GM13976 (cell line): ENCODE measurements around the gene TET1.
"Not testable (repeated sequence)": the region's sequence is repeated elsewhere in the genome, so short reads cannot be mapped to it uniquely, and the experiment has no call there.

ENCODE experiments used
- DNase-seq: peaks from one replicate; pipeline ENCODE4 v3.0.0; 2012; ENCODE audit warnings: low spot score
- CTCF ChIP-seq: IDR thresholded peaks from 2 replicates; pipeline ENCODE4 v1.5.1; 2012; ENCODE audit warnings: borderline replicate concordance, mild to moderate bottlenecking; ENCODE audit not compliant: insufficient read depth; ENCODE audit errors: extremely low read depth, missing control alignments, control extremely low read depth
- in situ Hi-C: fragments of 300-500 bp; cut with MboI; formaldehyde crosslinking; loops from one replicate; pipeline ENCODE4 v1.12.0; 2022; ENCODE audit warnings: low sequenced_read_pairs, mixed read lengths, inconsistent platforms; ENCODE audit not compliant: unreplicated experiment

The TET1 gene

DNA sequence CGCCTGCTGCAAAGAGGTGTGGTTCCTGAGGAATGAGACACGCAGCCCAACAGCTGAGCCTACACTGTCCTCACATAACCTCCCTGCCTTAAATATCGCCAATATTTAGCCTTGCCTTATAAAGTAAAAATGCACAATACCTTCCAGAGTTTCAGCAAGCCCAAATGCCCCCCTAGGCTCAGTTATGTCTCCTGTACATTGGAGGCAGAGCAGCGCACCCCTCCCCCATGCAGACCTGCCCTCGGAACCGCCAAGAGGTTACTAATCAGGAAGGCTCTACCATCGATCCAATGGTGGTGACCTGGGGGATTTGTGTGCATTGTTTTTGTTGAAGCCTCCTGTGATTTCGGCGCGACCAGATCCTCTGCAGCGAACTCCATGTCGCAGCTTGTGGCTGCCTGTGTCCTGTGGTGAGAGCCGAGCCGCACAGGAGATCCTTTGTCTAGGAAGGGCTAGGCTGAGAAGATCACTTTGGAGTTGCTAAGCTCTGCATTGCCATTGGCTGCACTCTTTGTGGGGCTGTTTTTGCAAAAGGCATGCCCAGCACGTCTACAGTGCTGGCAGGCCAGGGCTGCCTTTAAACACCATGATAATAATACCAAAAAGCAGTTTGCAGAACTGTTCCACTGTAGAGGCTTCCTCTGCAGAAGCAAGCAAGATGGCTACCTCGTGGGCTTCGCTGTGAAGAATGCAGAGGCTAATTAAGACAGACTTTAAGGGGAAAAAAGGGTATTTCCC, 40.1 kb downstream of the TET1 start:
- DNase-seq = peak; percentile 61
- in situ Hi-C loops = no loop called here
- no peak for TF ChIP-seq CTCF

GRCh38 chr10:68601501-68602265, 41.5 kb downstream of the TET1 start:
- in situ Hi-C loops = no loop called here
- TF ChIP-seq CTCF = no peak
- no peak for DNase-seq

DNA sequence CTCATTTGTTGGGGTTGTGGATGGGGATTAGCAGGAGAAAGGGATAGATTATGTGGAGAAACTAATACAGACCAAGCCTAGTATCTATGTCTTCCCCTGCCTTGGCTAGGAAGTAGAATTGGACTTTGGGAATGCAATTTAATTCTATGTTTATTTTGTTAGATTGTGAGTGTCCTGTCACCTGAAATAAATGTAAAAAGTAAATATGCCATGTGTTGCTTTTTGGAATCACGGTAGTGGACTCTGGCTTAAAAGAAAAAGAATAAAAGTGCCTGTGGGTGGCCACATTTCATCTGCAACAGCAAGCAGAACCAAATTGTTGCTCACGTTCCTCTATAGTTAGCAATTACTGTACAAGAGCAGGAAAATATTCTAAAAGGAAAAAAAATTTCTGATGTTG, 42.3 kb downstream of the TET1 start:
- no peak for DNase-seq
- in situ Hi-C loops = no loop called here
- TF ChIP-seq CTCF = no peak

DNA sequence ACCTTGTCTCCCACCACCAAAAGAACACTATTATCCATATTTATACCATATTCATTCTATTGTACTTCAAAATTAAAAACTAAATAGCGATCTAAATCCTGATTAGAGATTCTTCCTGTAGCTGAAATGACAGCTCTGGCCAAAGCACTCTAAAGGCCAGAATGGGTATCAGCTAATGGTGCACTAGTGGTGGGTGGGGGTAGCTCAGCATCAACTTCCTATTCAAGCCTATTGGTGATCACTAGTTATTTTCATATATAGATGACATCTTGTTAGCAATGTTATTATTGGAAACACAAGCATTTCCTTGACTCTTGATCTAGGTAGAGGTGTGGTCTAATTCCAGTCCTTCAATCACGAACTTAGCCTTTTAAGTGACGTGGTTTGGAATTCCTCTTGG, 43.6 kb downstream of the TET1 start:
- DNase-seq = no peak
- TF ChIP-seq CTCF = no peak
- in situ Hi-C loops = no loop called here

DNA sequence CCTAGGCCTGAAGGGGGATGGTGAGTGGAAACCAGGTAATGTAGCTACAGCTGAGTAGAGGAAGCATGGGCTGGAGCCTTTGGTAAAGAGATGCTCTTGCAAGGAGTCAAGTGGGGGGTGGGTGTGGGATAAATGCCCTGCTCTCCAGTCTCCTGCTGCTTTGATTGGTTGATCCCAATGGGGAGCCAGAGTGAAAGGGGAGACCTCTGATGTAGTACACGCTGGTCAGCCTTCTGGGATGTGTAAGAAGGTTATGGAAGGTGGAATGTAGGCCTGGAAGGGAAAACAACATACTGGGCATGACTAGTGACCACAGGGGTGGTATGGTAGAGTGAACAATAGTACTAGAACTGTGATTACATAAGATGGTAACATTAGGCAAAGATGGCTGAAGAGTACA, 44.3 kb downstream of the TET1 start:
- in situ Hi-C loops = no loop called here
- DNase-seq = no peak
- no peak for TF ChIP-seq CTCF

DNA sequence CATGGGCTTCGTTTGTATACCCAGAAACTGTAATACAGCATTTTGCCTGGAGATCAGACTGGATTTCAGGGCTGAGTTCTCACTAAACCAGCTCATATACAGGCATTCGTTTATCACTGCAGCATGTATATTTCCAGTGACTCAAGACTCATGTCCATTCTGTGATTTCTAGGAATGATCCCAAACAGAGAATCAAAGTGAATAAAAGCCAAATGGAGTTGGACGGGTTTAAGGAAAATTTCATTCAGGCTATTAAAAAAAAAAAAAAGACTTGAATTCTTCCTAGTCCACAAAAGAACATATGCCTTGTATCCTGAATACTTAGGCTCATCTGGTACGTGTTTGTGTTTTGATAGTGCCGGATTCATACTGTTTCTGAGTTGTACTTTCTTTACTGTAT, 46.8 kb downstream of the TET1 start:
- no peak for DNase-seq
- in situ Hi-C loops = no loop called here
- TF ChIP-seq CTCF = no peak

DNA sequence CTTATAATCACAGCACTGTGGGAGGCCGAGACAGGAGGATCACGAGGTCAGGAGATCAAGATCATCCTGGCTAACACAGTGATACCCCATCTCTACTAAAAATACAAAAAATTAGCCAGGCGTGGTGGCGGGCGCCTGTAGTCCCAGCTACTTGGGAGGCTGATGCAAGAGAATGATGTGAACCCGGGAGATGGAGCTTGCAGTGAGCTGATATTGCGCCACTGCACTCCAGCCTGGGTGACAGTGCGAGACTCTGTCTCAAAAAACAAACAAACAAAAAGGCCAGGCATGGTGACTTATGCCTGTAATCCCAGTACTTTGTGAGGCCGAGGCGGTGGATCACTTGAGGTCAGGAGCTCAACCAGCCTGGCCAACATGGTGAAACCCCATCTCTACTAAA, 49.9 kb downstream of the TET1 start:
- in situ Hi-C loops, DNase-seq: not testable (repeated sequence)
